Mucosa of descending colon (tissue), 3 donors: Measurements from ENCODE around the gene OR4C3. TPM values are rescaled to one million over a fixed set of nuclear protein-coding genes. Genes with fewer than 3 reads are reported as not detected.
"Not testable (repeated sequence)": the region's sequence is repeated elsewhere in the genome, so short reads cannot be mapped to it uniquely, and the experiment has no call there.

Experiments used
- ATAC-seq: fragments of 200-7000 bp; cut with Tn5 transposase; one replicate; pipeline ENCODE4 v1.9.1; 2020; ENCODE audit warnings: mild to moderate bottlenecking, moderate library complexity
- DNase-seq, 3 donors: peaks; one replicate each; pipeline ENCODE4 v3.0.0-alpha.2; 2020
- H3K36me3 ChIP-seq: fragments of 200-600 bp; one replicate; pipeline ENCODE4 v1.8.0; 2021; ENCODE audit warnings: low read depth, mild to moderate bottlenecking
- H3K4me1 ChIP-seq: fragments of 200-600 bp; one replicate; pipeline ENCODE4 v1.8.0; 2021; ENCODE audit warnings: low read depth, mild to moderate bottlenecking
- H3K4me3 ChIP-seq: fragments of 200-600 bp; one replicate; pipeline ENCODE4 v1.8.0; 2021; ENCODE audit warnings: mild to moderate bottlenecking
- H3K9me3 ChIP-seq: fragments of 200-600 bp; one replicate; pipeline ENCODE4 v1.8.0; 2021; ENCODE audit warnings: mild to moderate bottlenecking
- CTCF ChIP-seq: fragments of 200-600 bp; IDR thresholded peaks from one replicate; pipeline ENCODE4 v1.8.0; 2022; ENCODE audit warnings: antibody characterized with exemption, mild to moderate bottlenecking
- intact Hi-C, 2 donors: fragments of 100-400 bp; cut with DNase I in 1 of 2; cut with micrococcal nuclease in 1 of 2; formaldehyde crosslinking; loops; one replicate each; pipeline versions ENCODE4 v1.11.0 to v1.11.1; 2022; cut with DNase I, micrococcal nuclease
- total RNA-seq, 3 donors: library from RNA; stranded (reverse); fragmentation: NEBNext Ultra II Directional in 2 of 3; extraction: Animal tissue kit (Norgen Biotek cat#: 25700) in 2 of 3; gene quantifications; one replicate each; pipeline versions ENCODE4 v1.2.1 to v1.2.4, GENCODE V29; 2021 to 2023
- donor health status: DM: no; HTN: no; CAD: no; lungs with moderate emphysema.
- donor health status: DM: no; HTN: no; CAD: no.
- donor health status: DM: no; HTN: yes; CAD: no.

Gene OR4C3
- total RNA-seq, 3 donors from 2014 or later, result not detected

GRCh38 chr11:48354013-48354412 is 29.3 kb downstream of the OR4C3 start:
- DNase-seq (no peak), ATAC-seq (no peak)
- intact Hi-C loops, result no loop called here
- no peaks in the 10 kb centered on the region for H3K36me3 ChIP-seq
- peaks cover 36% of the 10 kb centered on the region for H3K9me3 ChIP-seq
- no peak overlapping the region for H3K4me3 ChIP-seq
- no peak for TF ChIP-seq CTCF
- H3K4me1 ChIP-seq, result no peaks in the 10 kb centered on the region

GRCh38 chr11:48354677-48355076 is 30.0 kb downstream of the OR4C3 start:
- TF ChIP-seq CTCF, result no peak
- Histone ChIP-seq H3K4me3 (no peak overlapping the region), H3K4me1 (no peaks in the 10 kb centered on the region), H3K9me3 (peaks cover 36% of the 10 kb centered on the region), H3K36me3 (no peaks in the 10 kb centered on the region)
- intact Hi-C loops, result no loop called here
- ATAC-seq, result no peak
- DNase-seq, result no peak

GRCh38 chr11:48361289-48361688 is 36.6 kb downstream of the OR4C3 start:
- DNase-seq, H3K4me3 ChIP-seq, H3K36me3 ChIP-seq, intact Hi-C loops, ATAC-seq, H3K4me1 ChIP-seq: not testable (repeated sequence)
- H3K9me3 ChIP-seq, result peaks cover 15% of the 10 kb centered on the region

GRCh38 chr11:48366365-48366764 is 41.6 kb downstream of the OR4C3 start, which contains the start of gene OR4C5:
TSS of gene OR4C5 (minus strand) at chr11:48366465. CDS start at chr11:48366465, 0 bp downstream.
- Histone ChIP-seq H3K36me3 (no peaks in the 10 kb centered on the region), H3K4me3 (no peak within 1 kb of the TSS), H3K4me1 (no peaks in the 10 kb centered on the region), H3K9me3 (no peaks in the 10 kb centered on the region)
- ATAC-seq (no peak), DNase-seq (no peak)
- intact Hi-C loops, result no loop called here
- TF ChIP-seq CTCF, result no peak

Other genes with a start within 250 kb of the OR4C3 start
- not detected for gene OR4B1, start 108.1 kb upstream of the OR4C3 start, total RNA-seq
- not detected for gene OR4X2, start 79.8 kb upstream of the OR4C3 start, total RNA-seq
- not detected for gene OR4X1, start 61.1 kb upstream of the OR4C3 start, total RNA-seq
- not detected for gene OR4S1, start 18.7 kb upstream of the OR4C3 start, total RNA-seq
- gene OR4C5, start 41.5 kb downstream of the OR4C3 start, total RNA-seq, result not detected
- not detected for gene OR4A47, start 163.9 kb downstream of the OR4C3 start, total RNA-seq